H1 (cell line): ENCODE data around the gene PRSS50. TPM values are rescaled to one million over a fixed set of nuclear protein-coding genes. Genes with fewer than 3 reads are reported as not detected.

Experiments
- BRCA1 ChIP-seq: IDR thresholded peaks from 2 replicates; pipeline ENCODE4 v1.6.1; 2012; ENCODE audit warnings: low read depth, low read length, improper control_type of control experiment
- polyA plus RNA-seq, 7 experiments: library from polyadenylated mRNA; depleted of rRNA in 3 of 7; stranded (reverse) in 5 of 7; unstranded in 2 of 7; fragments of >200 nt in 5 of 7; fragments of 200-250 nt in 2 of 7; gene quantifications; 1 replicate in 5 of 7; 2 replicates in 1 of 7; 4 replicates in 1 of 7; pipeline versions ENCODE4 v1.2.1 to v1.2.3, GENCODE V29; 2011 to 2013; ENCODE audit warnings: missing spikeins in 2 of 7, mixed read lengths in 2 of 7
- total RNA-seq: library from RNA; stranded (reverse); fragmentation: NEBNext Ultra II Directional; extraction: Animal tissue kit (Norgen Biotek cat#: 25700); gene quantifications from 2 replicates; pipeline ENCODE4 v1.2.1, GENCODE V29; 2021
- TF ChIP-seq, protein P1 (sequence below): fragments of 300-600 bp; sonication (generic); IDR thresholded peaks from 2 replicates; pipeline ENCODE4 v1.7.1; 2012; ENCODE audit warnings: low read length, moderate library complexity, mild to moderate bottlenecking, inconsistent platforms; ENCODE audit not compliant: insufficient replicate concordance
- TF ChIP-seq, protein P2 (sequence below): IDR thresholded peaks from 2 replicates; pipeline ENCODE4 v1.6.1; 2012; ENCODE audit warnings: low read length, inconsistent platforms

Gene PRSS50
- total and polyA plus RNA-seq, 2 of the 8 experiments (the other 6 are each of a cell fraction or from before 2014, with no cell fraction given) = 0.47 to 0.71 TPM

DNA sequence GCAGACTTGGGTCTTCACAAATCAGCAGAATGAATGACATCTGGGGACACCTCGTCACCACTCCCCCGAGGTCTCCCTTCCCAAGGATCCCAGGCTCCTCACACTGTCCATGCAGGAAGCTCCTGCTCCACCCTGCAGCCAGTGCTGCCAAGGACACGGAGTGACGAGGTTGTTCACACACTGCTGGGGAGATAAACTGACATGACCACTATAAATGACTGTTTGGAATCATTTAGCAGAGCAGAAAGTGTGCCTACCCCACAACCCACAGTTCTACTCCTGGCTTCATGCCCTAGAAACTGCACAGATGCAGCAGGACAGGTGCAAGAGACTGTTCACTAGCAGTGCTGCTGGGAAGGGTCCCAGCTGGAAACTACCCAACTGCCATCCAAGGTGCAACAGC lies 19.7 kb upstream of the PRSS50 start (continued):
- TF ChIP-seq, protein P1, sequence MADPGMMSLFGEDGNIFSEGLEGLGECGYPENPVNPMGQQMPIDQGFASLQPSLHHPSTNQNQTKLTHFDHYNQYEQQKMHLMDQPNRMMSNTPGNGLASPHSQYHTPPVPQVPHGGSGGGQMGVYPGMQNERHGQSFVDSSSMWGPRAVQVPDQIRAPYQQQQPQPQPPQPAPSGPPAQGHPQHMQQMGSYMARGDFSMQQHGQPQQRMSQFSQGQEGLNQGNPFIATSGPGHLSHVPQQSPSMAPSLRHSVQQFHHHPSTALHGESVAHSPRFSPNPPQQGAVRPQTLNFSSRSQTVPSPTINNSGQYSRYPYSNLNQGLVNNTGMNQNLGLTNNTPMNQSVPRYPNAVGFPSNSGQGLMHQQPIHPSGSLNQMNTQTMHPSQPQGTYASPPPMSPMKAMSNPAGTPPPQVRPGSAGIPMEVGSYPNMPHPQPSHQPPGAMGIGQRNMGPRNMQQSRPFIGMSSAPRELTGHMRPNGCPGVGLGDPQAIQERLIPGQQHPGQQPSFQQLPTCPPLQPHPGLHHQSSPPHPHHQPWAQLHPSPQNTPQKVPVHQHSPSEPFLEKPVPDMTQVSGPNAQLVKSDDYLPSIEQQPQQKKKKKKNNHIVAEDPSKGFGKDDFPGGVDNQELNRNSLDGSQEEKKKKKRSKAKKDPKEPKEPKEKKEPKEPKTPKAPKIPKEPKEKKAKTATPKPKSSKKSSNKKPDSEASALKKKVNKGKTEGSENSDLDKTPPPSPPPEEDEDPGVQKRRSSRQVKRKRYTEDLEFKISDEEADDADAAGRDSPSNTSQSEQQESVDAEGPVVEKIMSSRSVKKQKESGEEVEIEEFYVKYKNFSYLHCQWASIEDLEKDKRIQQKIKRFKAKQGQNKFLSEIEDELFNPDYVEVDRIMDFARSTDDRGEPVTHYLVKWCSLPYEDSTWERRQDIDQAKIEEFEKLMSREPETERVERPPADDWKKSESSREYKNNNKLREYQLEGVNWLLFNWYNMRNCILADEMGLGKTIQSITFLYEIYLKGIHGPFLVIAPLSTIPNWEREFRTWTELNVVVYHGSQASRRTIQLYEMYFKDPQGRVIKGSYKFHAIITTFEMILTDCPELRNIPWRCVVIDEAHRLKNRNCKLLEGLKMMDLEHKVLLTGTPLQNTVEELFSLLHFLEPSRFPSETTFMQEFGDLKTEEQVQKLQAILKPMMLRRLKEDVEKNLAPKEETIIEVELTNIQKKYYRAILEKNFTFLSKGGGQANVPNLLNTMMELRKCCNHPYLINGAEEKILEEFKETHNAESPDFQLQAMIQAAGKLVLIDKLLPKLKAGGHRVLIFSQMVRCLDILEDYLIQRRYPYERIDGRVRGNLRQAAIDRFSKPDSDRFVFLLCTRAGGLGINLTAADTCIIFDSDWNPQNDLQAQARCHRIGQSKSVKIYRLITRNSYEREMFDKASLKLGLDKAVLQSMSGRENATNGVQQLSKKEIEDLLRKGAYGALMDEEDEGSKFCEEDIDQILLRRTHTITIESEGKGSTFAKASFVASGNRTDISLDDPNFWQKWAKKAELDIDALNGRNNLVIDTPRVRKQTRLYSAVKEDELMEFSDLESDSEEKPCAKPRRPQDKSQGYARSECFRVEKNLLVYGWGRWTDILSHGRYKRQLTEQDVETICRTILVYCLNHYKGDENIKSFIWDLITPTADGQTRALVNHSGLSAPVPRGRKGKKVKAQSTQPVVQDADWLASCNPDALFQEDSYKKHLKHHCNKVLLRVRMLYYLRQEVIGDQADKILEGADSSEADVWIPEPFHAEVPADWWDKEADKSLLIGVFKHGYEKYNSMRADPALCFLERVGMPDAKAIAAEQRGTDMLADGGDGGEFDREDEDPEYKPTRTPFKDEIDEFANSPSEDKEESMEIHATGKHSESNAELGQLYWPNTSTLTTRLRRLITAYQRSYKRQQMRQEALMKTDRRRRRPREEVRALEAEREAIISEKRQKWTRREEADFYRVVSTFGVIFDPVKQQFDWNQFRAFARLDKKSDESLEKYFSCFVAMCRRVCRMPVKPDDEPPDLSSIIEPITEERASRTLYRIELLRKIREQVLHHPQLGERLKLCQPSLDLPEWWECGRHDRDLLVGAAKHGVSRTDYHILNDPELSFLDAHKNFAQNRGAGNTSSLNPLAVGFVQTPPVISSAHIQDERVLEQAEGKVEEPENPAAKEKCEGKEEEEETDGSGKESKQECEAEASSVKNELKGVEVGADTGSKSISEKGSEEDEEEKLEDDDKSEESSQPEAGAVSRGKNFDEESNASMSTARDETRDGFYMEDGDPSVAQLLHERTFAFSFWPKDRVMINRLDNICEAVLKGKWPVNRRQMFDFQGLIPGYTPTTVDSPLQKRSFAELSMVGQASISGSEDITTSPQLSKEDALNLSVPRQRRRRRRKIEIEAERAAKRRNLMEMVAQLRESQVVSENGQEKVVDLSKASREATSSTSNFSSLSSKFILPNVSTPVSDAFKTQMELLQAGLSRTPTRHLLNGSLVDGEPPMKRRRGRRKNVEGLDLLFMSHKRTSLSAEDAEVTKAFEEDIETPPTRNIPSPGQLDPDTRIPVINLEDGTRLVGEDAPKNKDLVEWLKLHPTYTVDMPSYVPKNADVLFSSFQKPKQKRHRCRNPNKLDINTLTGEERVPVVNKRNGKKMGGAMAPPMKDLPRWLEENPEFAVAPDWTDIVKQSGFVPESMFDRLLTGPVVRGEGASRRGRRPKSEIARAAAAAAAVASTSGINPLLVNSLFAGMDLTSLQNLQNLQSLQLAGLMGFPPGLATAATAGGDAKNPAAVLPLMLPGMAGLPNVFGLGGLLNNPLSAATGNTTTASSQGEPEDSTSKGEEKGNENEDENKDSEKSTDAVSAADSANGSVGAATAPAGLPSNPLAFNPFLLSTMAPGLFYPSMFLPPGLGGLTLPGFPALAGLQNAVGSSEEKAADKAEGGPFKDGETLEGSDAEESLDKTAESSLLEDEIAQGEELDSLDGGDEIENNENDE = no peak
- TF ChIP-seq BRCA1 = no peak
- TF ChIP-seq, protein P2, sequence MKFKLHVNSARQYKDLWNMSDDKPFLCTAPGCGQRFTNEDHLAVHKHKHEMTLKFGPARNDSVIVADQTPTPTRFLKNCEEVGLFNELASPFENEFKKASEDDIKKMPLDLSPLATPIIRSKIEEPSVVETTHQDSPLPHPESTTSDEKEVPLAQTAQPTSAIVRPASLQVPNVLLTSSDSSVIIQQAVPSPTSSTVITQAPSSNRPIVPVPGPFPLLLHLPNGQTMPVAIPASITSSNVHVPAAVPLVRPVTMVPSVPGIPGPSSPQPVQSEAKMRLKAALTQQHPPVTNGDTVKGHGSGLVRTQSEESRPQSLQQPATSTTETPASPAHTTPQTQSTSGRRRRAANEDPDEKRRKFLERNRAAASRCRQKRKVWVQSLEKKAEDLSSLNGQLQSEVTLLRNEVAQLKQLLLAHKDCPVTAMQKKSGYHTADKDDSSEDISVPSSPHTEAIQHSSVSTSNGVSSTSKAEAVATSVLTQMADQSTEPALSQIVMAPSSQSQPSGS = no peak
